IPS DF 4.7 (cell line): Measurements from ENCODE around the gene CARD9.
"Not testable (repeated sequence)": the region's sequence is repeated elsewhere in the genome, so short reads cannot be mapped to it uniquely, and the experiment has no call there.

Experiments
- DNase-seq: peaks from one replicate; pipeline ENCODE4 v3.0.0-alpha.2; 2013; ENCODE audit warnings: low spot score; ENCODE audit errors: extremely low read depth

Gene CARD9, protein sequence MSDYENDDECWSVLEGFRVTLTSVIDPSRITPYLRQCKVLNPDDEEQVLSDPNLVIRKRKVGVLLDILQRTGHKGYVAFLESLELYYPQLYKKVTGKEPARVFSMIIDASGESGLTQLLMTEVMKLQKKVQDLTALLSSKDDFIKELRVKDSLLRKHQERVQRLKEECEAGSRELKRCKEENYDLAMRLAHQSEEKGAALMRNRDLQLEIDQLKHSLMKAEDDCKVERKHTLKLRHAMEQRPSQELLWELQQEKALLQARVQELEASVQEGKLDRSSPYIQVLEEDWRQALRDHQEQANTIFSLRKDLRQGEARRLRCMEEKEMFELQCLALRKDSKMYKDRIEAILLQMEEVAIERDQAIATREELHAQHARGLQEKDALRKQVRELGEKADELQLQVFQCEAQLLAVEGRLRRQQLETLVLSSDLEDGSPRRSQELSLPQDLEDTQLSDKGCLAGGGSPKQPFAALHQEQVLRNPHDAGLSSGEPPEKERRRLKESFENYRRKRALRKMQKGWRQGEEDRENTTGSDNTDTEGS

DNA sequence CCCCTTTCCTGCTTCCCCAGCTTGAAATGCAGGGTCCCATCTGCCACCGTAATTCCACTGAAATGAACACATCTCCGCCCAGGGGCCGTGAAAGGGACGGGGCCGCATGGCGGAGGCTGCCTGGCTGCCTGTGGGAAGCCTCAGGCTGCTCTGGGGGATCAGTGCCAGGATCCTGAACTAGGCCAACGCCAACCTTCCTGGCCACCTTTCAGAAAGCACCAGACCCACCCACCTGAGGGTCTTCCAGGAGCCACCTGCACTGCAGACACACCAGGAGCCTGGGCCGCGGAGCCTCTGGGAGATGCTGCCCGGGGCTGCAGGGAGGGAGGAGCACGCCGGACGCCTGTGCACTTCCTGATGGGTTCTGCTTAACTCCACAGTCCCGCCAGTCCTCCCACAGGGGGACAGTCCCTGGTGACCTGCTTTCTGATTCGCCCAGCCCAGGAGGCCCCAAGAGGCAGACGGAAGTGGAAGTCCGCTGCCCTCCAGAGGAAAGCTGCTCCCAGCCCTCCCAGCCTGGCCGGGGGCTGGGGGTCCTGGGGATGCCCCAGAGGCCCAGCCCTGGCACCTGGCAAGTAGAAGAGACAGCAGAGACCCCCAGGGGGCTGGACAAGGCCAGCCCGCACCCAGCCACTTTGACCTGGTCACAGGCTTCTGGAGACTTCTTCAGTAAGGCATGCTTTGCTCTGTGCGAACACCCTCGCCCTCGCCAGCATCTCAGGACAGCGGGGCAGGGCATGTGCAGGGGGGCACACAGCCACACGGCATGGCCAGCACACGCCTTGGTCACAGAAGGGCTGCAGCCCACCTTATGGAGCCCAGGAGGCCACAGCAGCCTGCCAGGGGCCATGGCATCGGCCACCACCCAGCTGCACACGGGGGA lies at the start of gene CARD9:
Gene CARD9 (minus strand): TSS at position 370 of the 883 bp plus-strand sequence. CDS start 1,591 bp downstream, outside the sequence.
- no peak for DNase-seq

DNA sequence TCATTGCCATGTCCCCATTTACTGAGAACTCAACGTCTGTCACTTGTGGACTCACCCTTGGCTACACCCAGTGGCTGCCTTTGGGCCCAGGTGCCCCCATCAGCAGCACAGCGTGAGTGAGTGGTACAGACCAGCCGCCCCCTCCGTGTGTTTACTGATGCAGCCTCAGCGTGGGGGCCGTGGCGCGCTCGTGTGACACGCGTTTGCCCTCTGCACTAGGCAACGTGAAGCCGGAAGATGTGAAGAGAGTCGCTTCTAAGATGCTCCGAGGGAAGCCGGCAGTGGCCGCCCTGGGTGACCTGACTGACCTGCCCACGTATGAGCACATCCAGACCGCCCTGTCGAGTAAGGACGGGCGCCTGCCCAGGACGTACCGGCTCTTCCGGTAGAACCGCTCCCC lies 49.4 kb upstream of the CARD9 start:
- DNase-seq, result no peak

DNA sequence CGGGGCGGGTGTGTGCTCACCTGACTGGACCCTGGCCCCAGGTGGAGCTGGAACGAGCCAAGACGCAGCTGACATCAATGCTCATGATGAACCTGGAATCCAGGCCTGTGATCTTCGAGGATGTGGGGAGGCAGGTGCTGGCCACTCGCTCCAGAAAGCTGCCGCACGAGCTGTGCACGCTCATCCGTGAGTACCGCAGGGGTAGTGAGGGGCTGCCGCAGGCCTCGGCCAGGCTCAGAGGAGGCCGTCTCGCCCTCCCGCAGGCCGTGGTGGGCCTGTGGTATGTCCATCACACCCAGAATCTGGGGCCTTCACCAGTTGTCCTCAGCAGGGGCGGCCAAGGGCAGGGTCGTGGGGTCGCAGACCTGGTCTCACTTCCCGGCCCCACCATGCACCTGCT lies 48.3 kb upstream of the CARD9 start:
- DNase-seq, result no peak

DNA sequence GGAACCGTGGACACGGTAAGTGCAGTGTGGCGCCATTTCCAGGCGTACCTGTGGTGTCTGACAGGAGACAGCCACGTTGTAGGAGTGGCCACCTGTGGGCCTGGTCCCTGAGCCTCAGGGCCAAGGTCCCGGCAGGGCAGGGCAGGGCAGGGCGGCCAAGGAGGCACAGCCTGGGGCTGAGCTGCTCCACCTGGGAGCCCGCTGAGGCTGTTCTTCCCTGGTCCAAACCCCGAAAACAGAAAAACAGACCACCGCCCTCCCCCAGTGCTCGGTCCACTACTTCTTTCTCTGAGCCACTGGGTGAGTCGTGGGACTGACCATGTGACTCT lies 45.6 kb upstream of the CARD9 start:
- no peak for DNase-seq

DNA sequence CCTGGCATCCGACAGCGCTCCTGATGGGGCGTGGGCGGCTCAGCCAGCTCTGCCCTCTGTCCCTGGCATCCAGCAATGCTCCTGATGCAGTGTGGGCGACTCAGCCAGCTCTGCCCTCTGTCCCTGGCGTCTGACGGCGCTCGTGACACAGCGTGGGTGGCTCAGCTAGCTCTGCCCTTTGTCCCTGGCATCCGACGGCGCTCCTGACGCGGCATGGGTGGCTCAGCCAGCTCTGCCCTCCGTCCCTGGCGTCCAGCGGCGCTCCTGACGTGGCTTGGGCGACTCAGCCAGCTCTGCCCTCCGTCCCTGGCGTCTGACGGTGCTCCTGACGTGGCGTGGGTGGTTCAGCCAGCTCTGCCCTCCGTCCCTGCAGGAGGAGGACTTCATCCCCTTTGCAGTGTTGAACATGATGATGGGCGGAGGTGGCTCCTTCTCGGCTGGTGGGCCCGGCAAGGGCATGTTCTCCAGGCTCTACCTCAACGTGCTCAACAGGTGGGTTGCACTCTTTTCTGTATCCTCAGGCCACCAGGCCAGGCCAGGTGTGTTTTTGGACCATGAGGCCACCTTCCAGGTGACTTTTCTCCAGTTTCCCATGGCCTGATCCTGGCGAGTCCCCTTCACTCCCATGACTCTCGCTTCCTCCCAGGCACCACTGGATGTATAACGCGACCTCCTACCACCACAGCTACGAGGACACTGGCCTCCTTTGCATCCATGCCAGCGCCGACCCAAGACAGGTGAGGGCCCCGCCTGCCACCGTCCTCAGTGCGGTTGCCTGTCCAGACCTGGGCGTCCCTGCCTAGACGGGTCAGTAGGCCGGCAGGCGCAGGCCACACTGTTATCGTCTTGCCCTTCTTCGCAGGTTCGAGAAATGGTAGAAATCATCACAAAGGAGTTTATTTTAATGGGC lies 45.0 kb upstream of the CARD9 start:
- DNase-seq, result no peak

DNA sequence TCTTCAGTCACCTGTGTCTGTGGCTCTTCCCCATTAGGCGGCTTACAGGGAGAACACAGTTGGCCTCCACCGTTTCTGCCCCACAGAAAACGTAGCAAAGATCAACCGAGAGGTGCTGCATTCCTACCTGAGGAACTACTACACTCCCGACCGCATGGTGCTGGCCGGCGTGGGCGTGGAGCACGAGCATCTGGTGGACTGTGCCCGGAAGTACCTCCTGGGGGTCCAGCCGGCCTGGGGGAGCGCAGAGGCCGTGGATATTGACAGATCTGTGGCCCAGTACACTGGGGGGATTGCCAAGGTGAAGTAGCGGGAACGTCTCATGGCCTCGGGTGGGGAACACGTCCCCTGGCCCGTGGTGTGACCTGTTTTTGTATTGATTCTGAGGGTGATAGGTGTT lies 43.4 kb upstream of the CARD9 start:
- no peak for DNase-seq

DNA sequence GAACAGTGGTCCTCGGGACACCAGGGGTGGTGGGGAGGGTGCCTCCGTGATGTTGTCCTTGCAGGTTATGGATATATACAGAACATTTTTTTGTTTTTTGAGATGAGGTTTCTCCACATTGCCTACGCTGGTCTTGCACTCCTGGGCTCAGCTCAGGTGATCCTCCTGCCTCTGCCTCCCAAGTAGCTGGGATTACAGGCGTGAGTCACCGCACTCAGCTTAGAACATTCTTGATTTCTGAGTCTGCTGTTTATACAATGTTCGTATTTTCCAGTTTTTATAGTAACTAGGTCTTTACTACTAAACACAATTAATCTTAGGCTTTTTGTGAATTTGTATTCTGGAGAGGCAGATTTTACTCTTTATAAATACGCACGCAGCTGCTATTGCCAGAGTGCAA lies 43.0 kb upstream of the CARD9 start:
- DNase-seq, result no peak

DNA sequence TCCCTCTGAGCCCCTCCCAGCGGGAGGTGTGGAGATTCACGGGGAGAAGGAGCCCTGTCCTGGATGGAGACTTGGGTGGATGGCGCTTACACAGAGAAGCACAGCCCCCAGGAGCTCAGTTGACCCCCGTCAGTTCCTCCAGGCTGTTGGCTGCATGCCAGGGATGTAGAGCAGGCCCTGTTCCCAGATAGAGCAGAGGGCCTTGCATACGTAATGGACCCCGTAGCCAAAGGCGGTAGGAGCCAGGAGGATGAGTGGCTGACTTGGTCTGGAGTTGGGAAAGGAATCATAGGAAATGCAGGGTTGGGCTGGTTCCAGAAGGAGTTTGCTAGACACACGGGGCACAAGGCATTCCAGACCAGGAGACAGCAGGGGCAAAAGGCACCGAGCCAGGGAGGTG lies 39.5 kb upstream of the CARD9 start:
- no peak for DNase-seq

DNA sequence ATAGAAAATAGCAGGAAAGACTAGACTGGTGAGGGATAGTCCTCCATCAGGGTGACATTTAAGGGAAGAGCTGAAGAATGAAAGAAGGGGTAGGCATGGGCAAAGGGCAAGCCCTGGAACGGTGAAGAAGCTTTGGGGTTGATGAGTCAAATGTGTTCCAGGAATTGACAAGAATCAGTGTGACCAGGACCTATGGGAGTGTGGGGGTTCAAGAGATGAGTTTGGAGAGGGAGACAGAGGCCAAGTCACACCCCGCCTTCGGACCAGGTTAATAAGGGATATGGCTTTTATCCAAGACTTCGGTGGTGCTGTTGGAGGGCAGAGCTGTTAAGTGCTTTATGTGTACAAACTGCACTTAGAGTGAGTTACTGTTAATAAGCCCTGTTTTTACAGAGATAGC lies 37.9 kb upstream of the CARD9 start:
- DNase-seq, result no peak

DNA sequence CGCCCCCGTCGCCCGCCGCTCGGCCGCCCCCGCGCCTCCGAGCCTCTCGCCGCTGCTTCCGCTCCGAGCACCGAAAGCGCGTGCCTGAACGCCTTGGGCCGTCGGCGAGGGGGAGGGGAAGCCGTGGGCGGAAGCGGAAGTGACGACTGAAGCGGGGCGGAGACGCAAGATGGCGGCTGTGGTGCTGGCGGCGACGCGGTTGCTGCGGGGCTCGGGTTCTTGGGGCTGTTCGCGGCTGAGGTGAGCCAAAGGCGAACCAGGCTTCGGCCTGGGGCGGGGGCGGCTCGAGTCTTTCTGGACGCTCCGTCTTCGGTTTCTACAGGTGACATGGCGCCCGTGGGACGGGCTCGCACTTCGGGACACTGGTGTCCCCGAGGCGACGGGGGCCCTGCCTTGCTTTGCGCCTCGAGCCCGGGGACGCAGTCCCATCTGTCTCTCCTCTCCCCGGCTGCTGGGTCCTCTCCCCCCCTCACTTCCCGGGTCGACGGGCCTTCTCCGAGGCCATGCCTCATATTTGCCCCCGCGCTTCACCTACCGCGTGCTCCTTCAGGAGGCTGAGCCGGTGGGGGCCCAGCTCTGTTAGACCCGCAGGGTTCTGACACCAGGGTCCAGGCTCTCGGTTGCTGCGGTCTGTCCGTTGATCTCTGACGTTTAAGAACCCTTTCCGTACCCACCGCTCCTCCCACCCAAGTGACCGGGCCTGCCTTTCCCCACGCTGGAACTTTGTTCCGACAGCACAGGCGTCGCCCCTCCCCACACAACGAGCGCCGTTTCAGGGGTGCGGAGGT lies 37.2 kb upstream of the CARD9 start, which contains the start of the genes ENTR1 and PMPCA:
Gene ENTR1 (minus strand): TSS at position 115 of the 788 bp plus-strand sequence. CDS start 217 bp downstream, outside the sequence.
Gene PMPCA (plus strand): TSS at position 159 of the 788 bp plus-strand sequence. CDS start 11 bp downstream, at position 170.
- DNase-seq, result peak; percentile 49

DNA sequence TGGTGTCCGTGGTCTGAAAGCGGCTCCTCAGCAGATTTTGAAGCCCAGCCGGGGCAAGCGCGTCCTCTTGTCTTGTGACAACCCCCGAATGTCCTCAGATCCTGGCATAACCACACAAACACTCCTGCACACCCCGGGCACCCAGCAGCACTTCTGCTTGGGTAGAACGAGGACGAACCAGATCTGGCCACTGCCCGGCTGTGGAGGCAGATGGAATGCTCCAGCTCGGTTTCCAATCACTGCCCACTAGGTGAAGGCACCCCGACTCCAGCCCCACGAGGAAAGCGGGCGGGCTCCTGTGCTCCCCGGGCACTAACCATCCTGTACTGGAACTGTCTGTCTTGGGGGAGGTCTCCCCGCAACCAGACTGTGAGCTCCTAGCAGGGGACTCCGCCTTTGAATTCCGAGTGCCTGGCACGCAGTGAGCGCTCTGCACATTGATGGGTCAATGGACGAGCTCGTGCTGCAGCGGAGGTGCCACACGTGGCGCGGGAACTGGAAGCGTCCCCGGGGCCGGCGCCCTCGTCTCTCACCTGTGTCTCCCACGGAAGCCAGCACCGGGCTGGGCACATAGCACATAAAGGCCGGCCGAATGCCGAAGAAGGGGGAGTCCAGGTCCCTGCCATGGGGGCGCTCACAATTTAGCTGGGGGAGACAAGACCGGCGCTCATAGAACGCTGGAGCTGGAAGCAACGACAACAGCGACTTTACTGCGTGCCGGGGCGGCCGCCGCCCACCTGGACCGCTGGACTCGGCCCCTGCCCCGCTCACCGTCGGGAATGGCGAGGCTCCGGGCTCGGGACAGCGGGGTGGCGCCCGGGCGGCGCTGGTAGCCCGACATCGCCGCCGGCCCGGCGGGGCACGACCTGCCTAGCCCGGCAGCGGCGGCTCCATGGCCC lies 36.3 kb upstream of the CARD9 start:
- DNase-seq, result no peak

DNA sequence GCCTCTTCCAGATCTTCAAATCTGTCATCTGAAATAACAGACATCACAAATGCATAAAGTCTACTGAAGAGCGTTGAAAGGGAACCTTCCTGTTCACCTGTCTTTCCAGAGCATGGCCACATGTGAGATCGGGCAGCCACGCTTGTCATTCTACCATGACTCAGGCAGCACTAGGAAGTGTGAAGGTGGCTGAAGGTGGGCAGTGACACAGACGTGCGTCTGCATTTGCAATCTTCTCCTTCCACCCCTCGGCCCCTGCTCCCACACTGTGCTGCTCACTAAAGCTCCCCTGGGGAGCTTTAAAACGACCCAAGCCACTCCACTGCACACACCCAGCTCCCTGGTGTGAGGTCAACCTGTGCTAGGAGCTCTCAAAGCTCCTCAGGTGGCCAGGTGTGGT lies 34.4 kb upstream of the CARD9 start:
- DNase-seq, result no peak

DNA sequence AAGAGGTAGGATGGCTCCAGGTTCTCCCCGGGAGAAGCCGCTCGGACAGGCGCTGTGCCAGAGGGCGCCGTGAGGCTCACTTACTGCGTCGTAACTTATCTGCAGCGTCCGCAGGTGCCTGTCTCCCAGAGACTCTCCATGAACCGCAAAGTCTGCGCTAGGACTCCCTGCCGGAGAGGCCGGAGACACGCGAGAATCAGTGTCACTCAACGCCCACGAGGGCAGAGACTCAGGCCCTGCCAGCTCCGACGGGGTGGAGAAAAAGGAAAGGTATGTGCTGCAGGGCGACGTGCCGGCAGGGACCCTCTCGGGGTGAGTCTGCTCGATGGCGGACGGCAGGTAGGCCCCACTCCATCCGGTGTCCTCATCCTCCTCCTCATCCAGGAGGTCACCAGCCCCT lies 33.6 kb upstream of the CARD9 start:
- not testable (repeated sequence) for DNase-seq

DNA sequence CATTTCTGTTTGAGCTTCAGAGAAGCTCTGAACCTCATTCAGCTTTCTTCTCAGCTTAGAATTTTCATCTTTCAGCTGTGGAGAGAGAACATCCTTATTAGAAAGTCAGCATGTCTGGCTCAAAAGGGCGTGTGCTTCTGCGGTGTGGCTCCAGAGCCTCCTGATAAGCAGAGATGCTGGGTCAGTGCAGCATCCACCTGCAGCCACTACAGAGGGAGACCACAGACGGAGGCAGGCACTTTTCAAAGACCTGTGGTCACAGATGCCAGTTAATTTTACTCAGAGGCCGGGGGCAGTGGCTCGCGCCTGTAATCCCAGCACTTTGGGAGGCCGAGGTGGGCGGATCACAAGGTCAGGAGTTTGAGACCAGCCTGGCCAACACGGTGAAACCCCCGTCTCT lies 32.4 kb upstream of the CARD9 start:
- DNase-seq, result not testable (repeated sequence)

DNA sequence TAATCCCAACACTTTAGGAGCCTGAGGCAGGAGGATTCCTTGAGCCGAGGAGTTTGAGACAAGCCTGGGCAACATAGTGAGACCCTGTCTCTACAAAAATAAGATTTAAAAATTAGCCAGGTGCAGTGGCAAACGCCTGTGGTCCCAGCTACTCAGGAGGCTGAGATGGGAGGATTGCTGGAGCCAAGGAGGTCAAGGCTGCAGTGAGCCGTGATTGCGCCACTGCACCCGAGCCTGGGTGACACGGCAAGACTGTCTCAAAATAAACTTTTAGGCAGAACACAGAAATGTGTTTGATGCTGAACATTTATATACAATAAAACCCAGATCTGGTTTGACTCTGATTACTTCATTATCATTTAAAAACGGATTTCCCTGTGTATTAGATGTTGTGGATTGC lies 32.0 kb upstream of the CARD9 start:
- DNase-seq, result no peak

DNA sequence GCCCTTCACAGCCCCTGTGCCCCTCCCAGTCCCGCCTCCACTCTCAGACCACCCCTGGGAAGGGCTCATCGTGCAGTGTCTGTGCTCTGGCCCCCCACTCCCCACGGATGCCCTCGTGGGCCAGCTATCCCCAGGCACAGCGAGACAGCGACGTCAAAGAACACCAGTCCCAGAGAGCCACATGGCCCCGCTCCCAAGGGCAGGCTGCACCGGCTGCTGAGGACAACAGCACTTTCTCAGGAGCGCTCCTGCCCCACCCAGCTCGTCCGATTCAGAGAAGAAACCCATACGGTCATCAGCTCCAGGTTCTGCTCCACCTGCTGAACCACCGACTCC lies 31.3 kb upstream of the CARD9 start:
- DNase-seq, result no peak

DNA sequence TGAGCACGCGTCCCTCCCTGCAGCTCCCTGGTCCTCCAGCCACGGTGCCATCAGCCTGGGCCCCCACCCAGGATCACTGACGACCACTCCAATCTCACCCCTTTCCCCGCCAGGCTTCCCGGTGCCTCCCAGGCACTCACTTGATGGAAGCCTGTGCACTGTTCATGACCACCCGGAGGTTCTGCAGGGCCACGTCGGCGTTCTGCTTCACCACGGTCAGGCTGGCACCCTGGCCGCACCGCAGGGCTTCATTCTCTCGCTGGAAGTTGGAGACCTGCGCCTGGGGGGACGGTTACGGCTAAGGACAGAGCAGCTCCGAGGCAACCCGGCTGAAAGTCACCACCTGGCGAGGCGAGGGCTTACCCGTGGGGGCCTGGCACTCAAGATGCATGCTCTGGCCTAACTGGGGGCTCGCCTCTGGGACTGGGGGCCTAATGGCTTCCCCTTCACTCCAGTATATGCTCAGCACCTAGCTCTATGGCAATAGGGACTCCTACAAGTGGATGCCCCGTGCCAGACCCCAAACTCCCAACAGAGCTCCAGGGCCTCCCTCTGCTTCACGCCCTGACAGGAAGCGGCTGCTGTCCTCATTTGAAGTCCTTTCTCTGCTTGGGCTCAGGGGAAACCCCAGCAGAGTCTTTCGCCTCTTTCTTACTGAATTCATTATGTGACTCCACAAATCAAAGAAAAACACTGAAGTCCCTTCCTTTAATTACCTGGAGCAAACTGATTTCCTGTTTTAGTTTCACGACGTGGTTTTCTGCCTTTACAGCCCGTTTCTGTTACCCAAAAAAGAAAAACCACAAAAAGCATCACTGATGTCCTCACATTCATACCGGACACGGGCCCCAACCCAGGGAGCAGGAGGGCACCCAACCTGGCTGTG lies 30.7 kb upstream of the CARD9 start:
- no peak for DNase-seq

DNA sequence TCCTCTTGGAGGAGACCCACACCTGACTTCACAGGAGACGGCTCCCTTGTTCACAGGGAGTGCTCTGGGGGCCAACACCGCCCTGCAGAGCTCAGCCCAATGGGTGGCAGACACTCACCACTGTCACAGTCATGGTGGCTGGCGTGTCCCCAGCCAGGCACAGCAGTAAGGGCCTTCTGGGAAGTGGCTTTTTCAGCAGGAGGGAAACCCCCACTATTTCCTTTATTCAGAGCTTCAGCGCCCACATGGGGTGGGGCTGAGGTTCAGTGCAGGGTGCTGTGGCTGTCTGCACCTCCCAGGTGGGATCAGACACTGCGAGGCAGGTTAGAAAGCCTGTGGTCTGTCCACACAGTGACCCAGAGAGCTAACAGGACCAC lies 30.1 kb upstream of the CARD9 start:
- no peak for DNase-seq
